GM10266 (cell line): Measurements from ENCODE around the gene MT1G.

Experiments
- DNase-seq: peaks from one replicate; pipeline ENCODE4 v3.0.0; 2012; ENCODE audit errors: extremely low spot score
- CTCF ChIP-seq: IDR thresholded peaks from 2 replicates; pipeline ENCODE4 v1.5.1; 2012; ENCODE audit warnings: mild to moderate bottlenecking, low read depth; ENCODE audit not compliant: control insufficient read depth, insufficient read depth; ENCODE audit errors: missing control alignments

Gene MT1G

GRCh38 chr16:56709443-56710040 is 41.7 kb upstream of the MT1G start:
- TF ChIP-seq CTCF = no peak
- no peak for DNase-seq

- TF ChIP-seq CTCF = no peak
- DNase-seq = no peak
These were observed 40.9 kb upstream of the MT1G start for GRCh38 chr16:56708525-56709442.

- no peak for DNase-seq
These were observed 35.0 kb upstream of the MT1G start for GRCh38 chr16:56702836-56703235.

GRCh38 chr16:56701534-56701933 is 33.7 kb upstream of the MT1G start:
- no peak for TF ChIP-seq CTCF
- DNase-seq = no peak

More at GRCh38 chr16:56702836-56703235, 35.0 kb upstream of the MT1G start:
- no peak for TF ChIP-seq CTCF

- no peak for DNase-seq
- no peak for TF ChIP-seq CTCF
These were observed 32.8 kb upstream of the MT1G start for GRCh38 chr16:56700631-56701030.

GRCh38 chr16:56700195-56700594 is 32.3 kb upstream of the MT1G start:
- TF ChIP-seq CTCF = no peak
- DNase-seq = no peak
